ENCODE measurements around the gene GJA4. TPM values are rescaled to one million over a fixed set of nuclear protein-coding genes. Genes with fewer than 3 reads are reported as not detected.

The GJA4 gene
- total and polyA plus RNA-seq, 2 donors (not counting 1 experiment from before 2014, with no cell fraction given): not detected

DNA sequence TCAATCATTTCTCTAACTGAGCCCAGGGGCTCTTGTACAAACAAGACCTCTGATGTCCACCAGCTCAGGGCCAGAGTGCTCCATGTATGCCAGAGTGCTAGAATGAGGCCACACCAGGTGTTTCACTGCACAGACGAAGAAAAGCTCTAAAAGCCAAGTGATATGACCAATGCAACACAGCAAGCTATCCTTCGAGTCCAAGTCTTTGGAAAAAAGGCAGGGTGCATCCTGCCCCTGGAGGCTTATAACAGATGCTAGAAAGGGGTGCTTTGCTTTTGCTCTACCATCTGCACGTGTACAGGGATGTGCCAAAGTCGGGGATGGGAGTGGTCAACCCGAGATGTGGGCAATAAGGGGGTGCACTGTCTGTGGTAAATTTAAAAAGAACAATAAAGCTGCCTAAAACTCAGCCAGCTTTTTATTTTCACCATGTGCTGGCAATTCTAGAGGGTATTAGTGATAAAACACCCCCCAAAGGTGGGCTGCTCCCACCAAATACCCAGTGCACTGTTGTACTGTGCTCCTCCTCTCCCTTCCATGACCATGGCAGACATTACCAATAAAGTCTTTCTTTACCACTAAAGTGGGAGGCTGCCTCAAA lies 34.6 kb downstream of the GJA4 start:
- Histone ChIP-seq H3K27me3 (ENCODE audit: control insufficient read depth, insufficient read depth, low read length) (no peaks in the 10 kb centered on the region), H3K4me3 (replicated peaks in 1 of 4; ENCODE audit: control extremely low read depth in 1 of 4, insufficient read depth in 1 of 4, low read depth in 3 of 4, low read length in 4 of 4) (no peak overlapping the region), H2AFZ (ENCODE audit: low read length) (no peak overlapping the region), H3K36me3 (ENCODE audit: control insufficient read depth, insufficient read depth, low read length) (no peaks in the 10 kb centered on the region), H3K4me1 (ENCODE audit: control insufficient read depth, extremely low read depth, insufficient read depth, low read length) (no peaks in the 10 kb centered on the region), H3K27ac (ENCODE audit: insufficient read depth, low read length) (no peak overlapping the region), H3K4me2 (ENCODE audit: extremely low read depth, insufficient read depth, low read length) (no peak overlapping the region), H4K20me1 (ENCODE audit: control insufficient read depth, extremely low read depth, insufficient read depth, low read length) (no peaks in the 10 kb centered on the region), H3K9me3 (ENCODE audit: control insufficient read depth, insufficient read depth, low read depth, low read length) (no peaks in the 10 kb centered on the region), H3K79me2 (ENCODE audit: control insufficient read depth, insufficient read depth, low read length) (no peaks in the 10 kb centered on the region), H3K9ac (ENCODE audit: insufficient read depth, low read length) (no peak overlapping the region)
- no peak for TF ChIP-seq EZH2 (IDR thresholded peaks at IDR 0.05; ENCODE audit: low read length, missing control alignments)
- TF ChIP-seq, protein P1, sequence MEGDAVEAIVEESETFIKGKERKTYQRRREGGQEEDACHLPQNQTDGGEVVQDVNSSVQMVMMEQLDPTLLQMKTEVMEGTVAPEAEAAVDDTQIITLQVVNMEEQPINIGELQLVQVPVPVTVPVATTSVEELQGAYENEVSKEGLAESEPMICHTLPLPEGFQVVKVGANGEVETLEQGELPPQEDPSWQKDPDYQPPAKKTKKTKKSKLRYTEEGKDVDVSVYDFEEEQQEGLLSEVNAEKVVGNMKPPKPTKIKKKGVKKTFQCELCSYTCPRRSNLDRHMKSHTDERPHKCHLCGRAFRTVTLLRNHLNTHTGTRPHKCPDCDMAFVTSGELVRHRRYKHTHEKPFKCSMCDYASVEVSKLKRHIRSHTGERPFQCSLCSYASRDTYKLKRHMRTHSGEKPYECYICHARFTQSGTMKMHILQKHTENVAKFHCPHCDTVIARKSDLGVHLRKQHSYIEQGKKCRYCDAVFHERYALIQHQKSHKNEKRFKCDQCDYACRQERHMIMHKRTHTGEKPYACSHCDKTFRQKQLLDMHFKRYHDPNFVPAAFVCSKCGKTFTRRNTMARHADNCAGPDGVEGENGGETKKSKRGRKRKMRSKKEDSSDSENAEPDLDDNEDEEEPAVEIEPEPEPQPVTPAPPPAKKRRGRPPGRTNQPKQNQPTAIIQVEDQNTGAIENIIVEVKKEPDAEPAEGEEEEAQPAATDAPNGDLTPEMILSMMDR (conservative IDR thresholded peaks at IDR 0.05 in 1 of 2, IDR thresholded peaks at IDR 0.05 in 1 of 2; ENCODE audit: low read depth in 1 of 2, low read length in 2 of 2): no peak
- DNase-seq (ENCODE audit: low read depth in 2 of 2): no peak

DNA sequence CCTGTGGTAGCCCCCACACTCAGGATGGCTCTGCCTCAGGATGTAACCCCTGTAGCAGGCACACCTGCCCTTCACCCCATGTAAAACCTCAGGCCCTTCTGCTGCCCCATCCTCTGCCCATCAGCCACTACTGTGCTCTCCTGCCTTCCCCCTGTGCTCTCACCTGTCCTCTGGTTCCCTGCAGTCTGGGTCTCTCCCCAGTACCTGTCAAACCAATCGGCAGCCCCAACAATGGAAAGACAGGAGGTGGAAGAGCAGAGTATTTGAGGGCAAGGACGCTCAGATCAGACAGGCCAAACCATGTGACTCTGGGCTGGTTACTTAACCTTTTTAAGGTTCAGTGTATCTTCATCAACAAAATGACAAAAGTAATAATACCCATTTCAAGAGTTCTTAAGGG lies 35.8 kb downstream of the GJA4 start:
- no peaks in the 10 kb centered on the region for H4K20me1 ChIP-seq (ENCODE audit: control insufficient read depth, extremely low read depth, insufficient read depth, low read length)
- H3K9me3 ChIP-seq (ENCODE audit: control insufficient read depth, insufficient read depth, low read depth, low read length): no peaks in the 10 kb centered on the region
- no peaks in the 10 kb centered on the region for H3K4me1 ChIP-seq (ENCODE audit: control insufficient read depth, extremely low read depth, insufficient read depth, low read length)
- H3K36me3 ChIP-seq (ENCODE audit: control insufficient read depth, insufficient read depth, low read length): no peaks in the 10 kb centered on the region
- H3K4me3 ChIP-seq (replicated peaks in 1 of 4; ENCODE audit: control extremely low read depth in 1 of 4, insufficient read depth in 1 of 4, low read depth in 3 of 4, low read length in 4 of 4): no peak overlapping the region
- no peak overlapping the region for H2AFZ ChIP-seq (ENCODE audit: low read length)
- TF ChIP-seq, protein P1 (conservative IDR thresholded peaks at IDR 0.05 in 1 of 2, IDR thresholded peaks at IDR 0.05 in 1 of 2; ENCODE audit: low read depth in 1 of 2, low read length in 2 of 2): no peak
- TF ChIP-seq EZH2 (IDR thresholded peaks at IDR 0.05; ENCODE audit: low read length, missing control alignments): no peak
- H3K79me2 ChIP-seq (ENCODE audit: control insufficient read depth, insufficient read depth, low read length): no peaks in the 10 kb centered on the region
- DNase-seq (ENCODE audit: low read depth in 2 of 2): no peak
- H3K27me3 ChIP-seq (ENCODE audit: control insufficient read depth, insufficient read depth, low read length): no peaks in the 10 kb centered on the region
- H3K9ac ChIP-seq (ENCODE audit: insufficient read depth, low read length): no peak overlapping the region
- H3K27ac ChIP-seq (ENCODE audit: insufficient read depth, low read length): no peak overlapping the region
- no peak overlapping the region for H3K4me2 ChIP-seq (ENCODE audit: extremely low read depth, insufficient read depth, low read length)

DNA sequence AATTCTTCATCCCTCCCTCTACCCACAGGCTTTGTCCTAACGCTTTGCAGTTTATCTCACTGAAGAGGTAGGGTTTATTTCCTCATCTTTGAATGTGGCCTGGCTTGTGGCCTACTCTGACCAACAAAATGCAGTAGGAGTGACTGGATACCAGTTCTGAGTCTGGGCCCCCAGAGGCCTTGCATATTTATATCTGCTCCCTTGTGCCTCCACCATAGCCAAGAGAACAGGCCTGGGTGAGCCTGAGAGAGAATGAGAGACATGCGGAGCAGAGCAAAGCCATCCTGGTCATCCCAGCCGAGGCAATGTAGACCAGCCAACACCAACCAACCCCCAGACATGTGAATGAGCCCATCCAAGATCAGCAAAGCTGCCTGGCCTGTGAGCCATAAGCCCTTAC lies 36.5 kb downstream of the GJA4 start:
- Histone ChIP-seq H3K9ac (ENCODE audit: insufficient read depth, low read length) (no peak overlapping the region), H2AFZ (ENCODE audit: low read length) (no peak overlapping the region), H3K79me2 (ENCODE audit: control insufficient read depth, insufficient read depth, low read length) (no peaks in the 10 kb centered on the region), H3K4me2 (ENCODE audit: extremely low read depth, insufficient read depth, low read length) (no peak overlapping the region), H3K27ac (ENCODE audit: insufficient read depth, low read length) (no peak overlapping the region), H3K4me1 (ENCODE audit: control insufficient read depth, extremely low read depth, insufficient read depth, low read length) (no peaks in the 10 kb centered on the region), H3K9me3 (ENCODE audit: control insufficient read depth, insufficient read depth, low read depth, low read length) (no peaks in the 10 kb centered on the region), H3K4me3 (replicated peaks in 1 of 4; ENCODE audit: control extremely low read depth in 1 of 4, insufficient read depth in 1 of 4, low read depth in 3 of 4, low read length in 4 of 4) (no peak overlapping the region), H4K20me1 (ENCODE audit: control insufficient read depth, extremely low read depth, insufficient read depth, low read length) (no peaks in the 10 kb centered on the region), H3K27me3 (ENCODE audit: control insufficient read depth, insufficient read depth, low read length) (no peaks in the 10 kb centered on the region), H3K36me3 (ENCODE audit: control insufficient read depth, insufficient read depth, low read length) (no peaks in the 10 kb centered on the region)
- DNase-seq (ENCODE audit: low read depth in 2 of 2): peak in 1 of 2 donors; percentile 66
- no peak for TF ChIP-seq EZH2 (IDR thresholded peaks at IDR 0.05; ENCODE audit: low read length, missing control alignments)
- TF ChIP-seq, protein P1 (conservative IDR thresholded peaks at IDR 0.05 in 1 of 2, IDR thresholded peaks at IDR 0.05 in 1 of 2; ENCODE audit: low read depth in 1 of 2, low read length in 2 of 2): no peak

Measured in fibroblast of lung (primary cell).